Activated CD8-positive, alpha-beta T cell treated with anti-CD3 and anti-CD28 coated beads, Interleukin-2, amount 10 ng/mL, durations not matched to agents 7 days and 5 days (primary cell): Measurements from ENCODE around the gene ATP11B. TPM values are rescaled to one million over a fixed set of nuclear protein-coding genes. Genes with fewer than 3 reads are reported as not detected.
"Not testable (repeated sequence)": the region's sequence is repeated elsewhere in the genome, so short reads cannot be mapped to it uniquely, and the experiment has no call there.

Experiments
- ATAC-seq: fragments of 150-1000 bp; cut with Tn5 transposase; one replicate; pipeline ENCODE4 v1.10.0; 2021; ENCODE audit warnings: moderate library complexity
- CTCF ChIA-PET: fragments of 350-600 bp; sonication (Branson Sonifier 250); formaldehyde crosslinking; loops from one replicate; lab custom pipeline; 2021; ENCODE audit warnings: antibody characterized with exemption; lab: Charles Lee
- POLR2A ChIA-PET: fragments of 350-600 bp; sonication (Branson Sonifier 250); formaldehyde crosslinking; loops from one replicate; lab custom pipeline; 2021; ENCODE audit warnings: antibody characterized with exemption; lab: Charles Lee
- DNase-seq: peaks from one replicate; pipeline ENCODE4 v3.0.0-alpha.2; 2020
- H3K27ac Mint-ChIP-seq: one replicate; pipeline ENCODE4 v1.8.0; 2021; ENCODE audit warnings: mild to moderate bottlenecking, mixed read lengths
- H3K27me3 Mint-ChIP-seq: one replicate; pipeline ENCODE4 v1.8.0; 2021; ENCODE audit warnings: low read depth, mixed read lengths
- H3K36me3 Mint-ChIP-seq: one replicate; pipeline ENCODE4 v1.8.0; 2021; ENCODE audit warnings: low read depth, mixed read lengths
- H3K4me1 Mint-ChIP-seq: one replicate; pipeline ENCODE4 v1.8.0; 2021; ENCODE audit warnings: low read depth, mixed read lengths
- H3K4me3 Mint-ChIP-seq: one replicate; pipeline ENCODE4 v1.8.0; 2021; ENCODE audit warnings: mild to moderate bottlenecking, mixed read lengths
- H3K9me3 Mint-ChIP-seq: one replicate; pipeline ENCODE4 v1.8.0; 2022; ENCODE audit warnings: mixed read lengths; ENCODE audit not compliant: insufficient read depth
- total RNA-seq, 2 experiments: library from RNA; stranded (reverse); gene quantifications; one replicate each; pipeline ENCODE4 v1.2.3, GENCODE V29; 2021

The ATP11B gene
- total RNA-seq, 2 experiments from 2014 or later = 124 to 125 TPM

GRCh38 chr3:182855076-182855475 is 61.8 kb downstream of the ATP11B start:
- ATAC-seq = no peak
- Mint-ChIP-seq H3K36me3 (peaks cover 48% of the 10 kb centered on the region), H3K4me3 (no peak overlapping the region), H3K27ac (no peak overlapping the region), H3K4me1 (no peaks in the 10 kb centered on the region), H3K27me3 (no peaks in the 10 kb centered on the region), H3K9me3 (no peaks in the 10 kb centered on the region)
- CTCF ChIA-PET = interaction anchor here (1.3 kb wide), 1 partner anchor 139 kb away, joined by 3 read pairs; no protein-coding TSS in a partner anchor
- POLR2A ChIA-PET = no interaction called here
- DNase-seq = no peak

DNA sequence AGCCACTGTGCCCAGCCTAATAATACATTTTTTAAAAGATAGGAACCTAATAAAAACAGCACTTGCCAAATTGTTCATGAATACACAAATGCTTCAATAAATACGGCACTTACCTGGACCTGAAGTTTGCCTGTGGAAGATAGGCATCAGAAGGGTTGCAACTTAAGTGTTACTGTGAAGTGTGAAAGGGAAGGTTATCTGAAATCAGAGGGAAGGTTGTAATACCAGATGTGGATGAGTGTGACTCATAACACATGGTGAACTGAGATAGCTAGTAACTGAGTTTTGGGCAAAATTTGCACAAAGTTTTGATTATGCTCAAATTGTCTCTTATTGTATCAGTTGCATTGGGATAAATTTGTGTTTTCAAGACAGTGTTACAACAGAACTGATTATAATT is 68.0 kb downstream of the ATP11B start:
- ATAC-seq (no peak), DNase-seq (no peak)
- ChIA-PET CTCF (interaction anchor here (1.2 to 2.0 kb wide), 2 partner anchors 10 to 147 kb away, joined by 3 to 7 read pairs; no protein-coding TSS in a partner anchor), POLR2A (interaction anchor here (0.6 kb wide), 1 partner anchor 811 kb away, joined by 3 read pairs; no protein-coding TSS in a partner anchor)
- peaks cover 31% of the 10 kb centered on the region for H3K4me1 Mint-ChIP-seq
- H3K36me3 Mint-ChIP-seq = peaks cover 65% of the 10 kb centered on the region
- no peak overlapping the region for H3K4me3 Mint-ChIP-seq
- peak overlapping the region; percentile 89 for H3K27ac Mint-ChIP-seq
- no peaks in the 10 kb centered on the region for H3K9me3 Mint-ChIP-seq
- no peaks in the 10 kb centered on the region for H3K27me3 Mint-ChIP-seq

DNA sequence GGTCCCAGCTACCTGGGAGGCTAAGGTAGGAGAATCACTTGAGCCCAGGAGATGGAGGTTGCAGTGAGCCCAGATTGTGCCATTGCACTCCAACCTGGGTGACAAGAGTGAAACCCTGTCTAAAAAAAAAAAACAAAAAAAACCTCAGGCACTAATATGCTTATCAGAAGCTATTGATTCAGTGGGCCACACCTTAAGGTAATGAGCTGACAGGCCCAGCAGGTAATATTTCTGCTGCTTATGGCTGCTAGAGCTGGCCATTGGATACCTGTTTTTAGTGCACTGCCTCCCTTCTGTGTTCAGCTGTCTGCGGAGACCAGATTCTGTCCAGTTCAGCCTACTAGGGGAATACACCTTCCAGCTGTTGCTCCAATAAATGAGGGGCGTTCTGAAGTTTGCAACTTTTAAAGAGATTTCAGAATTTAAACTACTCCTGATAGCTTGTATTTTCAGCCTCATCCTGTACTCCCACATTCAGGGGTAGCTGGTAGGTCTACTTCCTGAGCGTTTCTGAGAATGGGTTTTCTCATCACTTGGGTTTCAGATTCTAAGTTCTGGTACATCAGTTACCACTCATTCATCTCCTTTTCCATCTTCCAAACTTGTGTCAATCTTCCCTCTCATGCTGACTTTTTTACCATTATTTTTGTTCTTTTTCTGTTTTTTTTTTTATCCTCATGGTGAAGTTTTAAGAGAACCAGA is 69.0 kb downstream of the ATP11B start:
- ChIA-PET CTCF (interaction anchor here (1.2 to 2.0 kb wide), 2 partner anchors 11 to 148 kb away, joined by 3 to 7 read pairs; no protein-coding TSS in a partner anchor), POLR2A (interaction anchor here (0.6 kb wide), 1 partner anchor 810 kb away, joined by 3 read pairs; no protein-coding TSS in a partner anchor)
- H3K27ac Mint-ChIP-seq = peak overlapping the region; percentile 89
- H3K36me3 Mint-ChIP-seq = peaks cover 62% of the 10 kb centered on the region
- DNase-seq (peak; percentile 21), ATAC-seq (peak; percentile 78)
- H3K9me3 Mint-ChIP-seq = no peaks in the 10 kb centered on the region
- peaks cover 31% of the 10 kb centered on the region for H3K4me1 Mint-ChIP-seq
- peak overlapping the region; percentile 68 for H3K4me3 Mint-ChIP-seq
- no peaks in the 10 kb centered on the region for H3K27me3 Mint-ChIP-seq

GRCh38 chr3:182869059-182869458 is 75.8 kb downstream of the ATP11B start:
- DNase-seq = no peak
- peaks cover 52% of the 10 kb centered on the region for H3K36me3 Mint-ChIP-seq
- ATAC-seq = no peak
- H3K27ac Mint-ChIP-seq = no peak overlapping the region
- peaks cover 3% of the 10 kb centered on the region for H3K4me1 Mint-ChIP-seq
- H3K27me3 Mint-ChIP-seq = no peaks in the 10 kb centered on the region
- H3K4me3 Mint-ChIP-seq = no peak overlapping the region
- ChIA-PET CTCF (no interaction called here), POLR2A (no interaction called here)
- H3K9me3 Mint-ChIP-seq = no peaks in the 10 kb centered on the region

- H3K27me3 Mint-ChIP-seq, H3K4me3 Mint-ChIP-seq, POLR2A ChIA-PET, H3K27ac Mint-ChIP-seq, DNase-seq, ATAC-seq, H3K9me3 Mint-ChIP-seq, H3K4me1 Mint-ChIP-seq: not testable (repeated sequence)
- peaks cover 51% of the 10 kb centered on the region for H3K36me3 Mint-ChIP-seq
- CTCF ChIA-PET = interaction anchor here (0.7 kb wide), 1 partner anchor 44 kb away, joined by 3 read pairs; no protein-coding TSS in a partner anchor
These were observed 77.6 kb downstream of the ATP11B start for GRCh38 chr3:182870917-182871316.

GRCh38 chr3:182879031-182879611 is 85.8 kb downstream of the ATP11B start:
- no peak overlapping the region for H3K27ac Mint-ChIP-seq
- POLR2A ChIA-PET = no interaction called here

DNA sequence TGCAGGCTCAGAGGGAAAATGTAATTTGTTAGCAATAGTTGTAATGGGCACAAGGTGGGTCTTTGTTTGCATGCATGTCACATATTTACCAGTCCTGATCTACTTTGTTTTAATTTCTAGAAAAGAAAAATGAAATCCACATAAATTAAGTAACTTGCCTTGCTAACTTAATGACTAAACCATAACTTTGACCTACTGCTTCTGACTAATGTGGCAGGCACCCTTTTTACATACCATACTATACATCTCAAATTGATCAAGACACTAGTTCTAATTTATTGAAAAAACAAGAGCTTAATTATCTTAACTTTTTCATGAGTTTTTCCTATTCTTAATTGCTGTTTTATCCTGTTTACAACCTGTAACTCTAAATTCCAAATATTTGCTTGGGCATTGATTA is 93.2 kb downstream of the ATP11B start:
- H3K27ac Mint-ChIP-seq = no peak overlapping the region
- ATAC-seq (no peak), DNase-seq (no peak)
- ChIA-PET CTCF (interaction anchor here (1.1 kb wide), 1 partner anchor 10 kb away, joined by 4 read pairs; no protein-coding TSS in a partner anchor), POLR2A (no interaction called here)
- no peaks in the 10 kb centered on the region for H3K27me3 Mint-ChIP-seq
- no peaks in the 10 kb centered on the region for H3K4me1 Mint-ChIP-seq
- peaks cover 39% of the 10 kb centered on the region for H3K36me3 Mint-ChIP-seq
- H3K4me3 Mint-ChIP-seq = no peak overlapping the region
- no peaks in the 10 kb centered on the region for H3K9me3 Mint-ChIP-seq

More at GRCh38 chr3:182879031-182879611, 85.8 kb downstream of the ATP11B start:
- Mint-ChIP-seq H3K27me3 (no peaks in the 10 kb centered on the region), H3K4me3 (no peak overlapping the region), H3K9me3 (no peaks in the 10 kb centered on the region), H3K4me1 (no peaks in the 10 kb centered on the region), H3K36me3 (peaks cover 37% of the 10 kb centered on the region)
- CTCF ChIA-PET = interaction anchor here (0.5 to 1.3 kb wide), 2 partner anchors 42 to 165 kb away, joined by 3 to 6 read pairs; no protein-coding TSS in a partner anchor
- DNase-seq = no peak
- no peak for ATAC-seq

GRCh38 chr3:182889948-182890629 is 96.8 kb downstream of the ATP11B start:
- ATAC-seq (no peak), DNase-seq (no peak)
- Mint-ChIP-seq H3K27me3 (no peaks in the 10 kb centered on the region), H3K36me3 (peaks cover 58% of the 10 kb centered on the region), H3K9me3 (no peaks in the 10 kb centered on the region), H3K27ac (no peak overlapping the region), H3K4me3 (no peak overlapping the region), H3K4me1 (no peaks in the 10 kb centered on the region)
- POLR2A ChIA-PET = no interaction called here
- CTCF ChIA-PET = interaction anchor here (1.0 kb wide), 1 partner anchor 15 kb away, joined by 3 read pairs; no protein-coding TSS in a partner anchor

DNA sequence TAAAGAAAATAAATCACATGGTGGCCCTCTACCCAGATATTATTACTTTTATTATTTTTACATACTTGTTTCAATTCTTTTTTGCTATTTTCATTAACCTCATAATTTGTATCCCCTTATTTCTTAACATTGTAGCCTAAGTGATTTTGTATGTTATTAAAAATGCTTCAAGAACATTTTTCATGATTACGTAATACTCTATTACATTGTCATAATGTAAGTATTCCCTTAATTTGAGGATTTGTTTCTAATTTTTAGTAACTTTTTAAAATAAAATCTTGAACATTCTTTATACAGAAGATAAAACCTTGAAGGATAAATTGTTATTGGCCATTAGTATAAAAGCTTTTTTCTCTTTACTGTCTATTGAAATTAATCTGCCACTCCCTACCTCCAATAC is 98.1 kb downstream of the ATP11B start:
- ATAC-seq = no peak
- DNase-seq = no peak
- Mint-ChIP-seq H3K27me3 (no peaks in the 10 kb centered on the region), H3K36me3 (peaks cover 52% of the 10 kb centered on the region), H3K27ac (no peak overlapping the region), H3K4me3 (no peak overlapping the region), H3K9me3 (no peaks in the 10 kb centered on the region), H3K4me1 (no peaks in the 10 kb centered on the region)
- ChIA-PET CTCF (no interaction called here), POLR2A (no interaction called here)

- CTCF ChIA-PET = no interaction called here
- POLR2A ChIA-PET = no interaction called here
- Mint-ChIP-seq H3K4me3 (no peak overlapping the region), H3K36me3 (peaks cover 49% of the 10 kb centered on the region), H3K9me3 (no peaks in the 10 kb centered on the region), H3K27me3 (no peaks in the 10 kb centered on the region), H3K27ac (no peak overlapping the region), H3K4me1 (no peaks in the 10 kb centered on the region)
- ATAC-seq (no peak), DNase-seq (no peak)
These were observed 98.9 kb downstream of the ATP11B start for GRCh38 chr3:182892226-182892625.

- Mint-ChIP-seq H3K27me3 (no peaks in the 10 kb centered on the region), H3K27ac (no peak overlapping the region), H3K4me1 (no peaks in the 10 kb centered on the region), H3K36me3 (peaks cover 47% of the 10 kb centered on the region), H3K4me3 (no peak overlapping the region), H3K9me3 (no peaks in the 10 kb centered on the region)
- ChIA-PET CTCF (interaction anchor here (1.0 to 1.5 kb wide), 2 partner anchors 15 to 23 kb away, joined by 3 read pairs; no protein-coding TSS in a partner anchor), POLR2A (no interaction called here)
- DNase-seq (no peak), ATAC-seq (no peak)
These were observed 102.3 kb downstream of the ATP11B start for GRCh38 chr3:182895513-182896112.
